Gastroesophageal sphincter (tissue), 4 donors: ENCODE data around the gene ANKRD66. TPM values are rescaled to one million over a fixed set of nuclear protein-coding genes. Genes with fewer than 3 reads are reported as not detected.

Experiments used
- ATAC-seq: fragments of 150-250 bp; one replicate; pipeline ENCODE4 v1.9.1; 2016; ENCODE audit warnings: mild to moderate bottlenecking, moderate library complexity
- H3K27ac ChIP-seq, 4 donors: fragments of 200-600 bp; sonication (generic) in 3 of 4; 1 replicate in 3 of 4; 2 replicates in 1 of 4; pipeline ENCODE4 v1.5.1; 2016 to 2019
- H3K27me3 ChIP-seq: fragments of 200-600 bp; sonication (generic); one replicate; pipeline ENCODE4 v1.5.1; 2019
- H3K36me3 ChIP-seq, 2 donors: fragments of 200-600 bp; sonication (generic); one replicate each; pipeline ENCODE4 v1.5.1; 2019; ENCODE audit warnings: control low read depth in 1 of 2
- H3K4me1 ChIP-seq, 3 donors: fragments of 200-600 bp; sonication (generic); 1 replicate in 2 of 3; 2 replicates in 1 of 3; pipeline ENCODE4 v1.5.1; 2016 to 2019; ENCODE audit warnings: control low read depth in 2 of 3
- H3K4me3 ChIP-seq, 2 donors: fragments of 200-600 bp; sonication (generic); one replicate each; pipeline ENCODE4 v1.5.1; 2019; ENCODE audit warnings: mild to moderate bottlenecking in 1 of 2, moderate library complexity in 1 of 2
- H3K9me3 ChIP-seq, 3 donors: fragments of 200-600 bp; sonication (generic); one replicate each; pipeline ENCODE4 v1.5.1; 2017 to 2019; ENCODE audit warnings: control low read depth in 2 of 3
- EP300 ChIP-seq: sonication (generic); formaldehyde crosslinking; IDR thresholded peaks from one replicate; pipeline ENCODE4 v1.6.1; 2017; ENCODE audit warnings: antibody characterized with exemption, mild to moderate bottlenecking
- POLR2A ChIP-seq, 2 donors: fragments of 450-650 bp; IDR thresholded peaks; one replicate each; pipeline ENCODE4 v1.6.1; 2017; ENCODE audit warnings: antibody characterized with exemption in 2 of 2, mild to moderate bottlenecking in 2 of 2, moderate library complexity in 1 of 2
- POLR2AphosphoS5 ChIP-seq: sonication (generic); formaldehyde crosslinking; IDR thresholded peaks from one replicate; pipeline ENCODE4 v1.6.1; 2017; ENCODE audit warnings: antibody characterized with exemption
- WGBS, 2 donors: methylation state at CpG; one replicate each; pipeline ENCODE4 v1.1.5; 2018; ENCODE audit warnings: low coverage in 1 of 2; 5-methylcytosine and 5-hydroxymethylcytosine counted together
- total RNA-seq, 4 donors: library from RNA; depleted of rRNA; stranded (reverse); fragments of >200 nt; gene quantifications; one replicate each; pipeline ENCODE4 v1.1.0, GENCODE V29; 2016
- TF ChIP-seq, protein P1 (sequence below), 4 experiments: fragments of 200-600 bp in 2 of 4; fragments of 450-650 bp in 2 of 4; sonication (generic) in 1 of 4; IDR thresholded peaks; one replicate each; pipeline ENCODE4 v1.5.1; 2017 to 2019; ENCODE audit warnings: antibody characterized with exemption in 4 of 4, mild to moderate bottlenecking in 2 of 4, moderate library complexity in 2 of 4

The ANKRD66 gene
- total RNA-seq, 4 donors from 2014 or later: 0.15 TPM; not detected in 3

GRCh38 chr6:46733341-46733801, 13.4 kb upstream of the ANKRD66 start:
- Histone ChIP-seq H3K4me1 (peaks cover 0 to 15% (median 7%) of the 10 kb centered on the region in 3 donors), H3K4me3 (no peak overlapping the region), H3K27me3 (peaks cover 24% of the 10 kb centered on the region), H3K36me3 (no peaks in the 10 kb centered on the region), H3K9me3 (no peaks in the 10 kb centered on the region), H3K27ac (no peak overlapping the region)
- ATAC-seq: no peak
- no peak for TF ChIP-seq POLR2AphosphoS5
- TF ChIP-seq, protein P1, sequence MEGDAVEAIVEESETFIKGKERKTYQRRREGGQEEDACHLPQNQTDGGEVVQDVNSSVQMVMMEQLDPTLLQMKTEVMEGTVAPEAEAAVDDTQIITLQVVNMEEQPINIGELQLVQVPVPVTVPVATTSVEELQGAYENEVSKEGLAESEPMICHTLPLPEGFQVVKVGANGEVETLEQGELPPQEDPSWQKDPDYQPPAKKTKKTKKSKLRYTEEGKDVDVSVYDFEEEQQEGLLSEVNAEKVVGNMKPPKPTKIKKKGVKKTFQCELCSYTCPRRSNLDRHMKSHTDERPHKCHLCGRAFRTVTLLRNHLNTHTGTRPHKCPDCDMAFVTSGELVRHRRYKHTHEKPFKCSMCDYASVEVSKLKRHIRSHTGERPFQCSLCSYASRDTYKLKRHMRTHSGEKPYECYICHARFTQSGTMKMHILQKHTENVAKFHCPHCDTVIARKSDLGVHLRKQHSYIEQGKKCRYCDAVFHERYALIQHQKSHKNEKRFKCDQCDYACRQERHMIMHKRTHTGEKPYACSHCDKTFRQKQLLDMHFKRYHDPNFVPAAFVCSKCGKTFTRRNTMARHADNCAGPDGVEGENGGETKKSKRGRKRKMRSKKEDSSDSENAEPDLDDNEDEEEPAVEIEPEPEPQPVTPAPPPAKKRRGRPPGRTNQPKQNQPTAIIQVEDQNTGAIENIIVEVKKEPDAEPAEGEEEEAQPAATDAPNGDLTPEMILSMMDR (IDR thresholded peaks at IDR 0.05): no peak
- TF ChIP-seq EP300: no peak
- TF ChIP-seq POLR2A (IDR thresholded peaks at IDR 0.05): no peak
- WGBS, 2 donors: no CpG with 5 or more reads among the region's 2 CpGs

GRCh38 chr6:46734867-46735719, 11.6 kb upstream of the ANKRD66 start, which contains the start of gene PLA2G7:
TSS of gene PLA2G7 (minus strand) at chr6:46735375. CDS start at chr6:46722891, 12,484 bp downstream.
- H3K4me1 ChIP-seq: peaks cover 0 to 15% (median 7%) of the 10 kb centered on the region in 3 donors
- no peak within 1 kb of the TSS for H3K27ac ChIP-seq
- peaks cover 31% of the 10 kb centered on the region for H3K27me3 ChIP-seq
- H3K9me3 ChIP-seq: no peaks in the 10 kb centered on the region
- TF ChIP-seq, protein P1 (IDR thresholded peaks at IDR 0.05): peak in 1 of 4 experiments; percentile 13
- no peak for TF ChIP-seq POLR2A (IDR thresholded peaks at IDR 0.05)
- TF ChIP-seq POLR2AphosphoS5: no peak
- no peak for TF ChIP-seq EP300
- WGBS, 2 donors: 2% methylated on average over 11 of the region's 73 CpGs; no CpG with 5 or more reads in 1 of the 2 donors
- peak; percentile 53 for ATAC-seq
- no peaks in the 10 kb centered on the region for H3K36me3 ChIP-seq
- peak within 1 kb of the TSS; percentile 30 to 69 for H3K4me3 ChIP-seq

- 22 to 25% methylated on average over 5 to 8 of the region's 8 CpGs for WGBS, 2 donors
- ATAC-seq: no peak
- H3K9me3 ChIP-seq: no peaks in the 10 kb centered on the region
- H3K27me3 ChIP-seq: peaks cover 31% of the 10 kb centered on the region
- no peak for TF ChIP-seq POLR2A (IDR thresholded peaks at IDR 0.05)
- TF ChIP-seq POLR2AphosphoS5: no peak
- TF ChIP-seq EP300: no peak
- TF ChIP-seq, protein P1 (IDR thresholded peaks at IDR 0.05): no peak
- no peaks in the 10 kb centered on the region for H3K36me3 ChIP-seq
- H3K4me1 ChIP-seq: peaks cover 0 to 15% (median 7%) of the 10 kb centered on the region in 3 donors
- no peak overlapping the region for H3K27ac ChIP-seq
- H3K4me3 ChIP-seq: peak overlapping the region in 1 of 2 donors; percentile 69
Observed at GRCh38 chr6:46735720-46736031, 11.1 kb upstream of the ANKRD66 start.

DNA sequence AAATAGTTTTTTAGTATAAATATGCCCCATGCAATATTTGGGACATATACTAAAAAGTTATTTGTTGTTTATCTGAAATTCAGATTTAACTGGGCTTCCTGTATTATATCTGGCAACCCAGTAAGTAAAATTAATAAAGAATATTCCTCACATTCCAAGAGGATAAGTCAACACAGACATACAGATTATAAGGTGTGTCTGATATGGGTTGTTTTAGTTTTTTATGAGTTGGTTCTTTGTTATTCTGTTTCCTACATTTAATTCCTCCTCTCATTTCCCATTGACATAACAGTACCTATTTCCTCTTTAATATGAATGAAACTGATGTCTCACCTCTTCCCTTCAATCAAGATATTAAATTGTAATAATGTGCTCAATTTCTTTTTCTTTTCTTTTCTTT, 9.8 kb upstream of the ANKRD66 start:
- ATAC-seq: no peak
- Histone ChIP-seq H3K4me3 (no peak overlapping the region), H3K27ac (no peak overlapping the region), H3K9me3 (no peaks in the 10 kb centered on the region), H3K4me1 (peaks cover 0 to 15% (median 7%) of the 10 kb centered on the region in 3 donors), H3K36me3 (no peaks in the 10 kb centered on the region), H3K27me3 (peaks cover 31% of the 10 kb centered on the region)
- TF ChIP-seq POLR2A (IDR thresholded peaks at IDR 0.05) (no peak), EP300 (no peak), POLR2AphosphoS5 (no peak)
- TF ChIP-seq, protein P1 (IDR thresholded peaks at IDR 0.05): no peak

GRCh38 chr6:46741482-46741881, 5.3 kb upstream of the ANKRD66 start:
- WGBS, 2 donors: 96 to 100% methylated on average over 1 to 2 of the region's 2 CpGs
- no peak for ATAC-seq
- TF ChIP-seq POLR2AphosphoS5: no peak
- no peak for TF ChIP-seq POLR2A (IDR thresholded peaks at IDR 0.05)
- TF ChIP-seq, protein P1 (IDR thresholded peaks at IDR 0.05): no peak
- TF ChIP-seq EP300: no peak

More at GRCh38 chr6:46741482-46741881, 5.3 kb upstream of the ANKRD66 start:
- H3K27me3 ChIP-seq: peaks cover 11% of the 10 kb centered on the region
- no peaks in the 10 kb centered on the region for H3K4me1 ChIP-seq
- no peaks in the 10 kb centered on the region for H3K36me3 ChIP-seq
- no peak overlapping the region for H3K4me3 ChIP-seq
- H3K27ac ChIP-seq: no peak overlapping the region
- H3K9me3 ChIP-seq: no peaks in the 10 kb centered on the region
